Measurements from ENCODE around the gene C11orf91. TPM values are rescaled to one million over a fixed set of nuclear protein-coding genes. Genes with fewer than 3 reads are reported as not detected.

Gene C11orf91, protein sequence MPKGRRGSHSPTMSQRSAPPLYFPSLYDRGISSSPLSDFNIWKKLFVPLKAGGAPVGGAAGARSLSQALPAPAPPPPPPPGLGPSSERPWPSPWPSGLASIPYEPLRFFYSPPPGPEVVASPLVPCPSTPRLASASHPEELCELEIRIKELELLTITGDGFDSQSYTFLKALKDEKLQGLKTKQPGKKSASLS
- total RNA-seq (2014; rRNA removed; shearing (Covaris generic)) = 0.19 and 0.30 TPM in 2 replicates

DNA sequence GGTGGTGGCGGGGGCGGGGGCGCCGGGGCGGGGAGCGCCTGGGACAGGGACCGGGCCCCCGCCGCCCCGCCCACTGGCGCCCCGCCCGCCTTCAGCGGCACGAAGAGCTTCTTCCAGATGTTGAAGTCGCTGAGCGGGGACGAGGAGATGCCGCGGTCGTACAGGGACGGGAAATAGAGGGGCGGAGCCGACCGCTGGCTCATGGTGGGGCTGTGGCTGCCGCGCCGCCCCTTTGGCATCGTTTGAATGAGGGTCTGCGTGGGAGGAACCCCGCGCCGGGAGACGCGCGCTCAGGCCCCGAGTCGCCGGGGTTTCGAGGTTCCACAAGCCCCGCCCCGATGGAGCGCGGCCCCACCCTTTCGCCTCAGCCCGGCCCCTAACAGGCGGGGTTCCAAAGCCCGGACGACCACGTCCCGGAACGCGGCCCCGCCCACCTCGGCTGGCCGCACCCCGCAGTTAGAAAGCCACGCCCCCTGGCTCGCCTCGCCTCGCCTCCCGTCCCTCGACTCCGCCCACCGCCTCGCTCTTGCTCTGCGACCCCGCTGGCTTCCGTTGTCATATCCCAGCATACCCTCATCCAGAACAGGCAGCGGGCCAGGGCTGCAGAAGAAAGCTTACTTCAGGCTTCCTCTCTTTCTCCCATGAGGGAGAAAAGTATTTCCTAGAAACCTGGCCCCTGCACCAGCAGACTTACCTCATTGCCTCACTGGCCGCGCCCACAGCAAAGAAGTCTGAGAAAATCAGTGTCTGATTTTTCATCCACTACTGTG lies at the start of gene C11orf91:
C11orf91 (minus strand) TSS at position 325 of the 770 bp plus-strand sequence; CDS start at position 239, 86 bp downstream.

DNA sequence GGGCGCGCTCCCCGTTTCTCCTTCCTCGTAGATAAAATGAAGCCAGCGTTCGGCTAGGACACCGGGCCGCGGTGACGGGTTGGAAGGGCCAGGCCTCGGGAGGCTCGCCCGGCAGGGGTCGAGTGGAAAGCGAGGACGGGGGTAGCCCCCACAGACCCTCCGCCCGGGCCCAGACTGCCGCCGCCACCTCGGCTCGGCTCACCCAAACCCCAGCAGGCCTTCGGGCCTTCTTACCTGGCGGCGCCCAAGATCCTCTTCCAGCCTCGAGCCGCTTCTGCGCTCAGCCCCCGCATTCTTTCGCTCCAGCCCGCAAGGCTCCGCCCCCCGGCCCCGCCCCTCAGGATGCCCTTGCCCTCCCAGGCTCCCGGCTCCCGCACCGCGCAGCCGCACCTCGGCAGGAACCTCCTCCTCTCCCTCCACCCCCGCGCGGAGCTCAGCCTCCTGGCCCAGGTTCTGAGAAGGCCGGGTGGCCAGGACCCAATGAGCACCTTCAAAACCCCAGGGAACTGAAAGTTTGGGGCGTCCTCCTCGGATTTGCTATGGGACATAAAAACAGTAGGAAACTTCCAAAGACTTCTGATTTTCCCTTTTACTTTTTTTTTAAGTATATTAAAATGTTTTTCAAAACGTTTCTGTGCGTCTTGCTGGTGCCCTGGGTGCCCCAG lies 35.7 kb upstream of the C11orf91 start, which contains the start of gene CD59:
CD59 (minus strand) TSS at position 276 of the 665 bp plus-strand sequence. CDS start 13,978 bp downstream, outside the sequence.

Other genes with a start within 250 kb of the C11orf91 start
- 144 and 178 TPM in 2 replicates for gene CD59, start 35.6 kb upstream of the C11orf91 start, total RNA-seq (2014; rRNA removed; shearing (Covaris generic))
- gene FBXO3, start 73.7 kb upstream of the C11orf91 start, total RNA-seq (2014; rRNA removed; shearing (Covaris generic)) = 17.5 and 22.3 TPM in 2 replicates
- gene LMO2, start 191.2 kb upstream of the C11orf91 start, total RNA-seq (2014; rRNA removed; shearing (Covaris generic)) = 0.93 and 1.1 TPM in 2 replicates